Duodenal mucosa (tissue), 2 donors: ENCODE measurements around the gene AFF3.

ENCODE experiments used
- H3K27ac ChIP-seq: one replicate; pipeline ENCODE4 v1.7.0; 2013; ENCODE audit warnings: low read depth, low read length
- H3K27me3 ChIP-seq, 2 donors: one replicate each; pipeline ENCODE4 v1.7.0; 2013; ENCODE audit warnings: low read length in 2 of 2, control low read depth in 1 of 2; ENCODE audit not compliant: insufficient read depth in 2 of 2, control insufficient read depth in 1 of 2
- H3K36me3 ChIP-seq, 2 donors: one replicate each; pipeline ENCODE4 v1.7.0; 2013; ENCODE audit warnings: low read length in 2 of 2, control low read depth in 1 of 2; ENCODE audit not compliant: insufficient read depth in 2 of 2, control insufficient read depth in 1 of 2
- H3K4me1 ChIP-seq, 2 donors: one replicate each; pipeline ENCODE4 v1.7.0; 2013; ENCODE audit warnings: low read length in 2 of 2, control low read depth in 1 of 2; ENCODE audit not compliant: insufficient read depth in 2 of 2, control insufficient read depth in 1 of 2
- H3K4me3 ChIP-seq, 2 donors: one replicate each; pipeline ENCODE4 v1.7.0; 2013; ENCODE audit warnings: low read length in 2 of 2, low read depth in 1 of 2
- H3K9ac ChIP-seq, 2 donors: one replicate each; pipeline ENCODE4 v1.7.0; 2013; ENCODE audit warnings: low read length in 2 of 2, low read depth in 1 of 2
- H3K9me3 ChIP-seq, 2 donors: one replicate each; pipeline ENCODE4 v1.7.0; 2013; ENCODE audit warnings: low read length in 2 of 2, control low read depth in 1 of 2; ENCODE audit not compliant: control insufficient read depth in 1 of 2

AFF3 gene

GRCh38 chr2:100073110-100073509 lies 69.3 kb downstream of the AFF3 start:
- Histone ChIP-seq H3K9me3 (no peaks in the 10 kb centered on the region), H3K36me3 (no peaks in the 10 kb centered on the region), H3K9ac (no peak overlapping the region), H3K27me3 (no peaks in the 10 kb centered on the region), H3K4me1 (peaks cover 0 to 11% of the 10 kb centered on the region in 2 donors), H3K27ac (no peak overlapping the region), H3K4me3 (no peak overlapping the region)

- peaks cover 0 to 11% of the 10 kb centered on the region in 2 donors for H3K4me1 ChIP-seq
- H3K9me3 ChIP-seq, result no peaks in the 10 kb centered on the region
- no peaks in the 10 kb centered on the region for H3K27me3 ChIP-seq
- no peaks in the 10 kb centered on the region for H3K36me3 ChIP-seq
- no peak overlapping the region for H3K4me3 ChIP-seq
- H3K9ac ChIP-seq, result no peak overlapping the region
- no peak overlapping the region for H3K27ac ChIP-seq
Observed at GRCh38 chr2:100072503-100072902, 69.9 kb downstream of the AFF3 start.

GRCh38 chr2:100071335-100072043 lies 70.9 kb downstream of the AFF3 start:
- Histone ChIP-seq H3K27me3 (no peaks in the 10 kb centered on the region), H3K4me1 (peaks cover 0 to 11% of the 10 kb centered on the region in 2 donors), H3K9me3 (no peaks in the 10 kb centered on the region), H3K36me3 (no peaks in the 10 kb centered on the region), H3K4me3 (no peak overlapping the region), H3K9ac (no peak overlapping the region), H3K27ac (no peak overlapping the region)

- no peak overlapping the region for H3K27ac ChIP-seq
- H3K9ac ChIP-seq, result no peak overlapping the region
- H3K9me3 ChIP-seq, result no peaks in the 10 kb centered on the region
- no peaks in the 10 kb centered on the region for H3K27me3 ChIP-seq
- no peaks in the 10 kb centered on the region for H3K36me3 ChIP-seq
- H3K4me1 ChIP-seq, result peaks cover 0 to 11% of the 10 kb centered on the region in 2 donors
- no peak overlapping the region for H3K4me3 ChIP-seq
Observed at GRCh38 chr2:100070078-100070477, 72.3 kb downstream of the AFF3 start.

GRCh38 chr2:100068395-100068794 lies 74.0 kb downstream of the AFF3 start:
- Histone ChIP-seq H3K4me3 (no peak overlapping the region), H3K4me1 (peaks cover 6 to 11% of the 10 kb centered on the region in 2 donors), H3K27me3 (no peaks in the 10 kb centered on the region), H3K9me3 (no peaks in the 10 kb centered on the region), H3K9ac (no peak overlapping the region), H3K36me3 (no peaks in the 10 kb centered on the region), H3K27ac (no peak overlapping the region)

GRCh38 chr2:100067784-100068183 lies 74.6 kb downstream of the AFF3 start:
- H3K36me3 ChIP-seq, result no peaks in the 10 kb centered on the region
- peaks cover 6 to 11% of the 10 kb centered on the region in 2 donors for H3K4me1 ChIP-seq
- no peaks in the 10 kb centered on the region for H3K27me3 ChIP-seq
- H3K27ac ChIP-seq, result no peak overlapping the region
- no peaks in the 10 kb centered on the region for H3K9me3 ChIP-seq
- H3K4me3 ChIP-seq, result no peak overlapping the region
- H3K9ac ChIP-seq, result no peak overlapping the region

GRCh38 chr2:100066856-100067255 lies 75.5 kb downstream of the AFF3 start:
- Histone ChIP-seq H3K27ac (no peak overlapping the region), H3K4me3 (no peak overlapping the region), H3K9ac (no peak overlapping the region)

GRCh38 chr2:100066246-100066645 lies 76.1 kb downstream of the AFF3 start:
- H3K9me3 ChIP-seq, result no peaks in the 10 kb centered on the region
- no peaks in the 10 kb centered on the region for H3K36me3 ChIP-seq
- H3K4me1 ChIP-seq, result peaks cover 6 to 11% of the 10 kb centered on the region in 2 donors
- H3K9ac ChIP-seq, result no peak overlapping the region
- H3K27me3 ChIP-seq, result no peaks in the 10 kb centered on the region
- no peak overlapping the region for H3K4me3 ChIP-seq
- no peak overlapping the region for H3K27ac ChIP-seq

More at GRCh38 chr2:100066856-100067255, 75.5 kb downstream of the AFF3 start:
- no peaks in the 10 kb centered on the region for H3K27me3 ChIP-seq
- no peaks in the 10 kb centered on the region for H3K36me3 ChIP-seq
- peaks cover 6 to 11% of the 10 kb centered on the region in 2 donors for H3K4me1 ChIP-seq
- no peaks in the 10 kb centered on the region for H3K9me3 ChIP-seq

- no peak overlapping the region for H3K4me3 ChIP-seq
- no peak overlapping the region for H3K27ac ChIP-seq
- H3K9me3 ChIP-seq, result no peaks in the 10 kb centered on the region
- no peak overlapping the region for H3K9ac ChIP-seq
- H3K4me1 ChIP-seq, result peaks cover 3 to 6% of the 10 kb centered on the region in 2 donors
- H3K27me3 ChIP-seq, result no peaks in the 10 kb centered on the region
- H3K36me3 ChIP-seq, result no peaks in the 10 kb centered on the region
Observed at GRCh38 chr2:100064592-100065428, 77.6 kb downstream of the AFF3 start.

- Histone ChIP-seq H3K27ac (no peak overlapping the region), H3K4me3 (no peak overlapping the region), H3K9me3 (no peaks in the 10 kb centered on the region), H3K9ac (no peak overlapping the region), H3K4me1 (peaks cover 0 to 6% of the 10 kb centered on the region in 2 donors), H3K36me3 (no peaks in the 10 kb centered on the region), H3K27me3 (no peaks in the 10 kb centered on the region)
Observed at GRCh38 chr2:100064165-100064564, 78.2 kb downstream of the AFF3 start.
